Measurements from ENCODE around the gene MAST1.
"Not testable (repeated sequence)": the region's sequence is repeated elsewhere in the genome, so short reads cannot be mapped to it uniquely, and the experiment has no call there.

Gene MAST1

GRCh38 chr19:12872255-12872654 is 33.9 kb downstream of the MAST1 start:
- DNase-seq (ENCODE audit: low read depth): no peak

- DNase-seq (ENCODE audit: low read depth): peak; percentile 84
These were observed 34.9 kb downstream of the MAST1 start for GRCh38 chr19:12872941-12873890.

- no peak for DNase-seq (ENCODE audit: low read depth)
These were observed 35.8 kb downstream of the MAST1 start for GRCh38 chr19:12873891-12874745.

GRCh38 chr19:12875086-12875485 is 36.8 kb downstream of the MAST1 start:
- no peak for DNase-seq (ENCODE audit: low read depth)

- DNase-seq (ENCODE audit: low read depth): no peak
These were observed 42.3 kb downstream of the MAST1 start for GRCh38 chr19:12880551-12881171.

- DNase-seq (ENCODE audit: low read depth): peak; percentile 86
These were observed 43.0 kb downstream of the MAST1 start, which contains the start of gene DNASE2 for GRCh38 chr19:12881172-12881808. Gene DNASE2, minus strand, starts transcription at chr19:12881449. Its CDS starts 74 bp downstream, at chr19:12881375.

GRCh38 chr19:12882589-12882988 is 44.3 kb downstream of the MAST1 start:
- no peak for DNase-seq (ENCODE audit: low read depth)

- no peak for DNase-seq (ENCODE audit: low read depth)
These were observed 45.9 kb downstream of the MAST1 start for GRCh38 chr19:12884202-12884601.

GRCh38 chr19:12884627-12884925 is 46.3 kb downstream of the MAST1 start:
- DNase-seq (ENCODE audit: low read depth): no peak

GRCh38 chr19:12884926-12885748 is 46.8 kb downstream of the MAST1 start:
- DNase-seq (ENCODE audit: low read depth): peak; percentile 31

- no peak for DNase-seq (ENCODE audit: low read depth)
These were observed 47.7 kb downstream of the MAST1 start for GRCh38 chr19:12885749-12886650.

GRCh38 chr19:12886651-12886968 is 48.3 kb downstream of the MAST1 start:
- no peak for DNase-seq (ENCODE audit: low read depth)

GRCh38 chr19:12886969-12887747 is 48.8 kb downstream of the MAST1 start, which contains the start of gene KLF1:
Gene KLF1, minus strand, starts transcription at chr19:12887201. Its CDS starts 61 bp downstream, at chr19:12887140.
- no peak for DNase-seq (ENCODE audit: low read depth)

GRCh38 chr19:12888006-12888603 is 49.8 kb downstream of the MAST1 start:
- no peak for DNase-seq (ENCODE audit: low read depth)

GRCh38 chr19:12890299-12890786 is 52.0 kb downstream of the MAST1 start:
- DNase-seq (ENCODE audit: low read depth): not testable (repeated sequence)

- peak; percentile 99 for DNase-seq (ENCODE audit: low read depth)
These were observed 52.7 kb downstream of the MAST1 start, which contains the start of gene GCDH for GRCh38 chr19:12890787-12891552. Gene GCDH, plus strand, starts transcription at chr19:12891160. Its CDS starts 145 bp downstream, at chr19:12891305.

- DNase-seq (ENCODE audit: low read depth): no peak
These were observed 53.3 kb downstream of the MAST1 start for GRCh38 chr19:12891553-12892021.

GRCh38 chr19:12893582-12893981 is 55.3 kb downstream of the MAST1 start:
- DNase-seq (ENCODE audit: low read depth): no peak
